HPDE6-E6E7 (cell line): ENCODE results near the gene PSMC3.

ENCODE experiments used
- DNase-seq: peaks from one replicate; pipeline ENCODE4 v3.0.0; 2011; ENCODE audit warnings: missing footprints; ENCODE audit errors: extremely low spot score

Gene PSMC3

GRCh38 chr11:47426062-47426956 lies at the start of gene PSMC3:
TSS of gene PSMC3 (minus strand) at chr11:47426439. CDS start at chr11:47426279, 160 bp downstream.
- DNase-seq: peak; percentile 88

- DNase-seq: no peak
Observed at GRCh38 chr11:47470671-47471070, 44.4 kb upstream of the PSMC3 start.

- DNase-seq: no peak
Observed at GRCh38 chr11:47469361-47470179, 43.3 kb upstream of the PSMC3 start.

- no peak for DNase-seq
Observed at GRCh38 chr11:47468598-47469214, 42.5 kb upstream of the PSMC3 start.

- DNase-seq: no peak
Observed at GRCh38 chr11:47467357-47467756, 41.1 kb upstream of the PSMC3 start.

- no peak for DNase-seq
Observed at GRCh38 chr11:47466701-47467250, 40.5 kb upstream of the PSMC3 start.

- DNase-seq: no peak
Observed at GRCh38 chr11:47466201-47466600, 40.0 kb upstream of the PSMC3 start.

- DNase-seq: no peak
Observed at GRCh38 chr11:47464483-47464882, 38.2 kb upstream of the PSMC3 start.

- no peak for DNase-seq
Observed at GRCh38 chr11:47461876-47462275, 35.6 kb upstream of the PSMC3 start.

- DNase-seq: no peak
Observed at GRCh38 chr11:47460571-47461235, 34.5 kb upstream of the PSMC3 start.

GRCh38 chr11:47454258-47454671 lies 28.0 kb upstream of the PSMC3 start:
- DNase-seq: peak; percentile 62

GRCh38 chr11:47453365-47453764 lies 27.1 kb upstream of the PSMC3 start:
- no peak for DNase-seq

- no peak for DNase-seq
Observed at GRCh38 chr11:47451990-47452389, 25.8 kb upstream of the PSMC3 start.

GRCh38 chr11:47451436-47451835 lies 25.2 kb upstream of the PSMC3 start:
- DNase-seq: no peak

- DNase-seq: no peak
Observed at GRCh38 chr11:47449541-47449940, 23.3 kb upstream of the PSMC3 start.

GRCh38 chr11:47448566-47449427 lies 22.6 kb upstream of the PSMC3 start, which contains the start of gene RAPSN:
TSS of gene RAPSN (minus strand) at chr11:47449136. CDS start at chr11:47448964, 172 bp downstream.
- DNase-seq: no peak

- DNase-seq: no peak
Observed at GRCh38 chr11:47447906-47448305, 21.7 kb upstream of the PSMC3 start.

GRCh38 chr11:47446833-47447232 lies 20.6 kb upstream of the PSMC3 start:
- DNase-seq: no peak

GRCh38 chr11:47445840-47446239 lies 19.6 kb upstream of the PSMC3 start:
- no peak for DNase-seq

- no peak for DNase-seq
Observed at GRCh38 chr11:47443817-47444216, 17.6 kb upstream of the PSMC3 start.
